Endothelial cell of umbilical vein (primary cell): ENCODE data around the gene EME2.

Experiments used
- EZH2 ChIP-seq: IDR thresholded peaks from 2 replicates; pipeline ENCODE4 v1.6.1; 2012; ENCODE audit warnings: borderline replicate concordance, low read depth, mild to moderate bottlenecking, moderate library complexity, low read length, inconsistent platforms; ENCODE audit not compliant: severe bottlenecking
- FOS ChIP-seq: IDR thresholded peaks from 2 replicates; pipeline ENCODE4 v1.6.1; 2011; ENCODE audit warnings: mild to moderate bottlenecking, low read length, moderate library complexity, borderline replicate concordance; ENCODE audit not compliant: insufficient read depth
- JUN ChIP-seq: IDR thresholded peaks from 2 replicates; pipeline ENCODE4 v1.6.1; 2011; ENCODE audit warnings: borderline replicate concordance, low read depth; ENCODE audit not compliant: insufficient read length, insufficient read depth
- MAX ChIP-seq: IDR thresholded peaks from 2 replicates; pipeline ENCODE4 v1.6.1; 2011; ENCODE audit not compliant: insufficient read depth, insufficient read length
- POLR2A ChIP-seq: IDR thresholded peaks from 2 replicates; pipeline ENCODE4 v1.6.1; 2012; ENCODE audit warnings: low read depth, mild to moderate bottlenecking, control low read depth, low read length
- POLR2AphosphoS5 ChIP-seq: IDR thresholded peaks from 2 replicates; pipeline ENCODE4 v1.6.1; 2012; ENCODE audit warnings: low read depth, mild to moderate bottlenecking, control low read depth, low read length, moderate library complexity; ENCODE audit not compliant: insufficient read depth
- TF ChIP-seq, protein P1 (sequence below), 2 donors: IDR thresholded peaks; 1 replicate in 1 of 2; 2 replicates in 1 of 2; pipeline ENCODE4 v1.5.1; 2011; ENCODE audit warnings: low read length in 2 of 2, mild to moderate bottlenecking in 2 of 2, moderate library complexity in 2 of 2, control low read depth in 1 of 2, inconsistent platforms in 1 of 2, low read depth in 1 of 2; ENCODE audit not compliant: insufficient read depth in 1 of 2; ENCODE audit errors: extremely low read depth in 1 of 2

DNA sequence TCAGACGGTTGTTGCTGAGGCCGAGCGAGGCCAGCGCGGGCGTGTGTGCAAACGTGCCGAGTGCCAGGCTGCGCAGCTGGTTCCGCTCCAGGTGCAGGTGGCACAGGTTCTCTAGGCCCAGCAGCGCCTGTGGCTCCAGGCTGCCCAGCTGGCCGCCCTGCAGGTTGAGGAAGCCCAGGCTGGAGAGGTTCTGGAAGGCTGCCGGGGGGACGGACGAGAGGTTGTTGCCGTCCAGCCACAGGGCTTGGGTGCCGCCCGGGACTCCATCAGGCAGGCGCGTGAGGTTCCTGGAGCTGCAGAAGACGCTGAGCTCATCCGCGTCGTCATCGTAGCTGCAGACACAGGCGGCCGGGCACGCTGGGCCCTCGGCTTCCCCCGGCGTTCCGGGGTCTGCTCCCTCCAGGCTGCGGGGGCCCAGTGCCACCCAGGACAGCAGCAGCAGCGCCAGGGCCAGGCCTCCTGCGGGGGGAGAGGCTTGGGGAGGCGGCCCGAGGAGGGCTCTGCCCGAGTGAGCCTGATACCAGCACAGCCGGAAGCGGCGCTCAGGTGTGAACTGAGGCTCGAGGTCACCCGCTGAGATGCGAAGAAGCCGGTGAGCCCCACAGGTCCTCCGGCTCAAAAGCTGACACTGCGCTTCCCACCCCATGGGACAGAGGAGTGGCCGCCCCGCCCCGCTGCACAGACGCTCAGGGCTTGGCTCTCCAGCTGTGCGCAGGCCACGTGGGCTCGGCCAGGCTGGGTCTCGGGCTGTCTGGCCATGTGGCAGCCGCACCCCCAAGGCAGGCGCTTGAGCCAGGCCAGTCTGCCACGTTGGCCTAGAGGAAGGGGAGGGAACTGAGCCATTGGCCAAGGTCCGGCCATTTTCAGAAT, 19.6 kb downstream of the EME2 start:
- TF ChIP-seq, protein P1, sequence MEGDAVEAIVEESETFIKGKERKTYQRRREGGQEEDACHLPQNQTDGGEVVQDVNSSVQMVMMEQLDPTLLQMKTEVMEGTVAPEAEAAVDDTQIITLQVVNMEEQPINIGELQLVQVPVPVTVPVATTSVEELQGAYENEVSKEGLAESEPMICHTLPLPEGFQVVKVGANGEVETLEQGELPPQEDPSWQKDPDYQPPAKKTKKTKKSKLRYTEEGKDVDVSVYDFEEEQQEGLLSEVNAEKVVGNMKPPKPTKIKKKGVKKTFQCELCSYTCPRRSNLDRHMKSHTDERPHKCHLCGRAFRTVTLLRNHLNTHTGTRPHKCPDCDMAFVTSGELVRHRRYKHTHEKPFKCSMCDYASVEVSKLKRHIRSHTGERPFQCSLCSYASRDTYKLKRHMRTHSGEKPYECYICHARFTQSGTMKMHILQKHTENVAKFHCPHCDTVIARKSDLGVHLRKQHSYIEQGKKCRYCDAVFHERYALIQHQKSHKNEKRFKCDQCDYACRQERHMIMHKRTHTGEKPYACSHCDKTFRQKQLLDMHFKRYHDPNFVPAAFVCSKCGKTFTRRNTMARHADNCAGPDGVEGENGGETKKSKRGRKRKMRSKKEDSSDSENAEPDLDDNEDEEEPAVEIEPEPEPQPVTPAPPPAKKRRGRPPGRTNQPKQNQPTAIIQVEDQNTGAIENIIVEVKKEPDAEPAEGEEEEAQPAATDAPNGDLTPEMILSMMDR (IDR thresholded peaks at IDR 0.05; ENCODE audit: extremely low read depth in 1 of 2, insufficient read depth in 1 of 2, low read depth in 1 of 2, low read length in 2 of 2), result no peak
- TF ChIP-seq POLR2A (no peak), EZH2 (no peak), MAX (no peak), JUN (no peak), FOS (no peak), POLR2AphosphoS5 (no peak)
